AG10803 (cell line): ENCODE results near the gene BPTF.

Experiments used
- DNase-seq: peaks from one replicate; pipeline ENCODE4 v3.0.0; 2010; ENCODE audit warnings: low read depth
- H3K4me3 ChIP-seq: 2 replicates; pipeline ENCODE4 v1.5.1; 2011; ENCODE audit warnings: mild to moderate bottlenecking, low read length, control low read depth
- TF ChIP-seq, protein P1 (sequence below): conservative IDR thresholded peaks from 2 replicates; pipeline ENCODE4 v1.5.1; 2011; ENCODE audit warnings: mild to moderate bottlenecking, low read length, control low read depth, inconsistent platforms

BPTF gene

GRCh38 chr17:67829331-67829730, 4.0 kb downstream of the BPTF start:
- DNase-seq: no peak
- H3K4me3 ChIP-seq: no peak overlapping the region
- TF ChIP-seq, protein P1, sequence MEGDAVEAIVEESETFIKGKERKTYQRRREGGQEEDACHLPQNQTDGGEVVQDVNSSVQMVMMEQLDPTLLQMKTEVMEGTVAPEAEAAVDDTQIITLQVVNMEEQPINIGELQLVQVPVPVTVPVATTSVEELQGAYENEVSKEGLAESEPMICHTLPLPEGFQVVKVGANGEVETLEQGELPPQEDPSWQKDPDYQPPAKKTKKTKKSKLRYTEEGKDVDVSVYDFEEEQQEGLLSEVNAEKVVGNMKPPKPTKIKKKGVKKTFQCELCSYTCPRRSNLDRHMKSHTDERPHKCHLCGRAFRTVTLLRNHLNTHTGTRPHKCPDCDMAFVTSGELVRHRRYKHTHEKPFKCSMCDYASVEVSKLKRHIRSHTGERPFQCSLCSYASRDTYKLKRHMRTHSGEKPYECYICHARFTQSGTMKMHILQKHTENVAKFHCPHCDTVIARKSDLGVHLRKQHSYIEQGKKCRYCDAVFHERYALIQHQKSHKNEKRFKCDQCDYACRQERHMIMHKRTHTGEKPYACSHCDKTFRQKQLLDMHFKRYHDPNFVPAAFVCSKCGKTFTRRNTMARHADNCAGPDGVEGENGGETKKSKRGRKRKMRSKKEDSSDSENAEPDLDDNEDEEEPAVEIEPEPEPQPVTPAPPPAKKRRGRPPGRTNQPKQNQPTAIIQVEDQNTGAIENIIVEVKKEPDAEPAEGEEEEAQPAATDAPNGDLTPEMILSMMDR: no peak

DNA sequence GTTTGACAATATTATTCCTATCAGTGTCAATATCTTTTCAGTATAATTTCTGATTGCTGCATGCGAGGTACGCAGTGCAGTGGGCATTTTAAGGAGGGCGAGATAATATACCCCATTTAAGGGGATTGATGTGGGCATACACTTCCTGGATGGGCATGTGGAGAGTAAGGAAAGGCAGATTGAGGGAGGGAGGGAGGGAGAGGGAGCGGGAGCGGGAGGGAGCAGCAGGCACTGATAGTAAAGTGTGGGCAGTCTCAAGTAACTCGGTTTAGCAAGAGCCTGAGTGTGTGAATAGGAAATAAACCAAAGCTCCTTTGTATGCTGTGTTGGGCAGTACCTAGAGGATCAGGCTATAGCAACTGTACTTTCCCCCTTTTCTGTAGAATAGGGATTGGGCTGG, 5.1 kb downstream of the BPTF start:
- H3K4me3 ChIP-seq: no peak overlapping the region
- DNase-seq: no peak
- TF ChIP-seq, protein P1: no peak

DNA sequence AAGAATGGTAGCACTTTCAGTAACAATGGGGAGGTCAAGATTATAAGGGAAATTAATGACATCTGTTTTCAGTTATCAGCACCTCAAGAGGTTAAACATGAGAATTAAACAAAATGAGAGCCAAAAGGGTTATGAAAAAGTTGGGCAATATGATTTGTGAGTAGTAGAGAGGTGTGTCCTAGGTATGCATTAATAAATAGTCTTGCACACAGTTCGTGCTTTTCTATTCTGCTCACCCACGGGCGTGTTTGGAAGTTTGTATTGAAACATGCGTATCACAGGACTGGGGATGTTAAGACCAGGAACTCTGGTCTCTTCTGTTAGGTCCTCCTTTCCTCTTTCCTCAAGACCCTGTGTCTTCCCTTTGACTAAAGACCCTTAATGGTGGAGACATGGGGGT, 6.0 kb downstream of the BPTF start:
- no peak for DNase-seq
- TF ChIP-seq, protein P1: no peak
- no peak overlapping the region for H3K4me3 ChIP-seq

GRCh38 chr17:67833134-67833533, 7.8 kb downstream of the BPTF start:
- DNase-seq: no peak
- no peak overlapping the region for H3K4me3 ChIP-seq
- TF ChIP-seq, protein P1: no peak

- no peak for DNase-seq
- TF ChIP-seq, protein P1: no peak
- no peak overlapping the region for H3K4me3 ChIP-seq
Observed at GRCh38 chr17:67833946-67834631, 8.8 kb downstream of the BPTF start.

DNA sequence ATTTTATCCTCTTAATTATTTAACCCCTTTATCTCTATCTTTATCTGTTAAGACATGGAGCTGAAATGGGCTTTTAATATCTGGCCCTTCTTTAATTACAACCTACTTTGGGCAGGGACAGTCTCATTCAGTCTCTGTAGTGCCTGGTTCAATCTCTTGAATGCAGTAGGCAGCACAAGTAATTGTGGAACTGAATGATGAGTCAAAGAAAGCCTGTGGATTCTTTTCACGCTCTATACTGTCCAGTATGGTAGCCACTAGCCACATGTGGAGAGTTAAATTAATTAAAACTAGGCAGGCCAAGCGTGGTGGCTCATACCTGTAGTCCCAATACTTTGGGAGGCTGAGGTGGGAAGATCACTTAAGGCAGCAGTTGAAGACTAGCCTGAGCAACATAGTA, 9.3 kb downstream of the BPTF start:
- no peak for DNase-seq
- TF ChIP-seq, protein P1: no peak

DNA sequence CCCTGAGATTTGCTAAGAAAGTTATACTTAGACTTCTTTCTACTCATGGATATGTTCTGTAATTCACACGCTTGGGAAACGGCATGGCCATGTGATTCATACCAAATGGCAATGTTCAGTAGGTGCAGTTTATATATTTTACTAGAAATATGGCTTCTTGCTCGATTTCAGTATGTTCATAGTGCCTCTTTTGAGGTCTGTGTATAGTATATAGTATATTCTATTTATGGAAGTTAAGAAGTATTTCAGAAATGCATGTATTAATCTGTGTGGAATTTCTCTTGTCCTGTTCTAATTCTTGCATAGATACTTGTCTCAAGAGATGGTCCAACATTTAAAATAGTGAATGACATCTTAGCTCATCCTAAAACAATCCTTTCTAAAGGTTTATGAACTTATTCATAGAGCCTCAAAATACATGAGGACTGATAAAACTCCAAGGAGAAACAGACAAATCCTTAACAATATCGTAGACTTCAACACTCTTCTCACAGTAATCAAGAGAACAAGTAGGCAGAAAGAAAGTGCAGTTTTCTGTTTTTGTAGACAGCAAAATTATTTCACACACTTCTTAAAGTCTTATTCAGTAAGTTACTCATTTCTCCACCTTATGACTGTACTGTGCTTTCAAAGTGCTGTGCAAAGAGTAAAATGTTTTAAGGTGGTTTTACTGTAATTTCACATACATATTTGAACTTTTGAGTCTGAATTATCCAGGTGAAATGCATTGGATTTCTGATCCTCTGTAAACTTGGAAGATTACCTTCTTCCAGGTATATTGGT, 11.1 kb downstream of the BPTF start:
- TF ChIP-seq, protein P1: no peak
- H3K4me3 ChIP-seq: no peak overlapping the region
- DNase-seq: peak; percentile 60

More for the DNA sequence above, 9.3 kb downstream of the BPTF start:
- H3K4me3 ChIP-seq: no peak overlapping the region
